ENCODE measurements around the gene NAT16. TPM values are rescaled to one million over a fixed set of nuclear protein-coding genes. Genes with fewer than 3 reads are reported as not detected.

NAT16 gene
- total RNA-seq, 4 donors from 2014 or later: 0.29 to 1.4 TPM; not detected in 2

DNA sequence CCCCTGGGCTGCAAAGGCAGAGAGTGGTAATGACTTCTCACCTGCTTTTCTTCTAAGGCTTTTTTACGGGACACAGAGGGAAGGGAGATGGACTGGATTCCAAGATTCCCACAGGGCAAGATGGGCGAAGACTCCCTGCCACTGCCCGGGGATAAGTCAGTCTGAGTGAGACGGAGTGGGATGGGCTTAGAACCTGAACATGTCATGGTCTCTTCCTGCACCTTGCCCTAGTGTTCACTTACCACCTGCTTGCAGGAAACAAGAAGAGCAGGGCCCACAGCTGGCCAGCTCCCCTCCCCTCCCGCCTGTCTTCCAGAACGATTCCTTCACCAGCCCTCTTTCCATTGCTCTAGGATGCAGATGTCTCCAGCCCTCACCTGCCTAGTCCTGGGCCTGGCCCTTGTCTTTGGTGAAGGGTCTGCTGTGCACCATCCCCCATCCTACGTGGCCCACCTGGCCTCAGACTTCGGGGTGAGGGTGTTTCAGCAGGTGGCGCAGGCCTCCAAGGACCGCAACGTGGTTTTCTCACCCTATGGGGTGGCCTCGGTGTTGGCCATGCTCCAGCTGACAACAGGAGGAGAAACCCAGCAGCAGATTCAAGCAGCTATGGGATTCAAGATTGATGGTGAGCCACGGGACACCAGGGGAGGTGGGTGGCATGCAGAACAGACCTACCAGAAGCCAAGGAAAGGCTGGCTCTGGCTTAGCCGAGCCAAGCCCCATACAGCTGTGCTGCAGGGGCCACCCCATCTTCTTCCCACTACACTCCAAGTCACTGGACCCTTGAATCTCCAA is 51.9 kb downstream of the NAT16 start:
- H3K36me3 ChIP-seq: no peaks in the 10 kb centered on the region
- no peaks in the 10 kb centered on the region for H3K9me3 ChIP-seq
- 81 to 82% methylated on average over 9 to 13 of the region's 14 CpGs for WGBS, 2 donors
- no peak overlapping the region for H3K4me3 ChIP-seq (replicated peaks in 1 of 3)
- no peaks in the 10 kb centered on the region for H3K27me3 ChIP-seq
- peaks cover 21 to 25% of the 10 kb centered on the region in 2 donors for H3K4me1 ChIP-seq
- no peak for TF ChIP-seq POLR2A (IDR thresholded peaks at IDR 0.05)
- TF ChIP-seq, protein P1, sequence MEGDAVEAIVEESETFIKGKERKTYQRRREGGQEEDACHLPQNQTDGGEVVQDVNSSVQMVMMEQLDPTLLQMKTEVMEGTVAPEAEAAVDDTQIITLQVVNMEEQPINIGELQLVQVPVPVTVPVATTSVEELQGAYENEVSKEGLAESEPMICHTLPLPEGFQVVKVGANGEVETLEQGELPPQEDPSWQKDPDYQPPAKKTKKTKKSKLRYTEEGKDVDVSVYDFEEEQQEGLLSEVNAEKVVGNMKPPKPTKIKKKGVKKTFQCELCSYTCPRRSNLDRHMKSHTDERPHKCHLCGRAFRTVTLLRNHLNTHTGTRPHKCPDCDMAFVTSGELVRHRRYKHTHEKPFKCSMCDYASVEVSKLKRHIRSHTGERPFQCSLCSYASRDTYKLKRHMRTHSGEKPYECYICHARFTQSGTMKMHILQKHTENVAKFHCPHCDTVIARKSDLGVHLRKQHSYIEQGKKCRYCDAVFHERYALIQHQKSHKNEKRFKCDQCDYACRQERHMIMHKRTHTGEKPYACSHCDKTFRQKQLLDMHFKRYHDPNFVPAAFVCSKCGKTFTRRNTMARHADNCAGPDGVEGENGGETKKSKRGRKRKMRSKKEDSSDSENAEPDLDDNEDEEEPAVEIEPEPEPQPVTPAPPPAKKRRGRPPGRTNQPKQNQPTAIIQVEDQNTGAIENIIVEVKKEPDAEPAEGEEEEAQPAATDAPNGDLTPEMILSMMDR (IDR thresholded peaks at IDR 0.05): no peak
- no peak for DNase-seq
- intact Hi-C loops (cut with DNase I): no loop called here
- H3K27ac ChIP-seq: no peak overlapping the region

DNA sequence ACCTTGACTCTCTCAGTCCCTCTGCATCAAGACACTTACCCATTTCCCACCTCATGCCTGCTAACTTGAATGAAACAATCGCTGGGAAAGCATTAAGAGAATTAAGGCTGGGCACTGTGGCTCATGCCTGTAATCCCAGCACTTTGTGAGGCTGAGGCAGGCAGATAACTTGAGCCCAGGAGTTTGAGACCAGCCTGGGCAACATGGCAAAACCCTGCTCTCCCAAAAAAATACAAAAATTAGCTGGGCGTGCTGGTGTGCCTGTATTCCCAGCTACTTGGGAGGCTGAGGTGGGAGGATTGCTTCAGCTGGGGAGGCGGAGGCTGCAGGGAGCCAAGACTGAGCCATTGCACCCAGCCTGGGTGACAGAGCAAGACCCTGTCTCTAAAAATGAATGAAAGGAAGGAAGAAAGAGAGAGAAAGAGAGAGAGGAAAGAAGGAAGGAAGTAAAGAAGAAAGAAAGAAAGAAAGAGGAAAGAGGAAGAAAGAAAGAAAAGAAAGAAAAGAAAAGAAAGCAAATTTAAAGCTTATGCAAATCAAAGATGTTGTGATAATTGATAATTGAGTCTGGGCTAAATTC is 52.5 kb downstream of the NAT16 start:
- H3K4me1 ChIP-seq: peaks cover 21 to 31% of the 10 kb centered on the region in 2 donors
- H3K27me3 ChIP-seq: no peaks in the 10 kb centered on the region
- intact Hi-C loops (cut with DNase I): no loop called here
- 71 to 73% methylated on average over 3 of the region's 3 CpGs for WGBS, 2 donors
- no peaks in the 10 kb centered on the region for H3K9me3 ChIP-seq
- DNase-seq: no peak
- TF ChIP-seq, protein P1 (IDR thresholded peaks at IDR 0.05): no peak
- no peak for TF ChIP-seq POLR2A (IDR thresholded peaks at IDR 0.05)
- H3K27ac ChIP-seq: peak overlapping the region in 2 of 3 donors; percentile 50 to 75
- H3K4me3 ChIP-seq (replicated peaks in 1 of 3): no peak overlapping the region
- no peaks in the 10 kb centered on the region for H3K36me3 ChIP-seq

DNA sequence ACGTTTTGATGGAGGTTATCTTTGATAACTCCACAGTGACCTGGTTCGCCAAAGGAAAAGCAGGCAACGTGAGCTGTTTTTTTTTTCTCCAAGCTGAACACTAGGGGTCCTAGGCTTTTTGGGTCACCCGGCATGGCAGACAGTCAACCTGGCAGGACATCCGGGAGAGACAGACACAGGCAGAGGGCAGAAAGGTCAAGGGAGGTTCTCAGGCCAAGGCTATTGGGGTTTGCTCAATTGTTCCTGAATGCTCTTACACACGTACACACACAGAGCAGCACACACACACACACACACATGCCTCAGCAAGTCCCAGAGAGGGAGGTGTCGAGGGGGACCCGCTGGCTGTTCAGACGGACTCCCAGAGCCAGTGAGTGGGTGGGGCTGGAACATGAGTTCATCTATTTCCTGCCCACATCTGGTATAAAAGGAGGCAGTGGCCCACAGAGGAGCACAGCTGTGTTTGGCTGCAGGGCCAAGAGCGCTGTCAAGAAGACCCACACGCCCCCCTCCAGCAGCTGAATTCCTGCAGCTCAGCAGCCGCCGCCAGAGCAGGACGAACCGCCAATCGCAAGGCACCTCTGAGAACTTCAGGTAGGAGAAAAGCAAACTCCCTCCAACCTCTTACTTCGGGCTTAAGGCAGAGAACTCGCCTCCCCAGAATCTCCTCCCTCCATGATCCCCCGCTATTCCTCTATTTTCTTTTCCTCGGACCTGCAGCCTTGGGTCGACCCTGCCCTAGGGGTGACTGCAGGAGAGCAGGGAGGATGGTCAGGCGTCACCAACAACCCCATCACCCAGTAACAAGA is 53.2 kb downstream of the NAT16 start, which contains the start of gene SERPINE1:
Gene SERPINE1, plus strand, starts transcription at position 454 of the 809 bp plus-strand sequence. CDS start 1,290 bp downstream, outside the sequence.
- no peaks in the 10 kb centered on the region for H3K27me3 ChIP-seq
- peaks cover 21 to 38% of the 10 kb centered on the region in 2 donors for H3K4me1 ChIP-seq
- peak; percentile 84 to 85 for DNase-seq
- no peak within 1 kb of the TSS for H3K4me3 ChIP-seq (replicated peaks in 1 of 3)
- H3K36me3 ChIP-seq: no peaks in the 10 kb centered on the region
- TF ChIP-seq POLR2A (IDR thresholded peaks at IDR 0.05): peak in 1 of 2 donors; percentile 66
- TF ChIP-seq, protein P1 (IDR thresholded peaks at IDR 0.05): peak in 1 of 6 experiments; percentile 11
- intact Hi-C loops (cut with DNase I): no loop called here
- peak within 1 kb of the TSS; percentile 29 to 83 (median 75) for H3K27ac ChIP-seq
- no peaks in the 10 kb centered on the region for H3K9me3 ChIP-seq
- 1 to 5% methylated on average over 7 to 22 of the region's 22 CpGs for WGBS, 2 donors

DNA sequence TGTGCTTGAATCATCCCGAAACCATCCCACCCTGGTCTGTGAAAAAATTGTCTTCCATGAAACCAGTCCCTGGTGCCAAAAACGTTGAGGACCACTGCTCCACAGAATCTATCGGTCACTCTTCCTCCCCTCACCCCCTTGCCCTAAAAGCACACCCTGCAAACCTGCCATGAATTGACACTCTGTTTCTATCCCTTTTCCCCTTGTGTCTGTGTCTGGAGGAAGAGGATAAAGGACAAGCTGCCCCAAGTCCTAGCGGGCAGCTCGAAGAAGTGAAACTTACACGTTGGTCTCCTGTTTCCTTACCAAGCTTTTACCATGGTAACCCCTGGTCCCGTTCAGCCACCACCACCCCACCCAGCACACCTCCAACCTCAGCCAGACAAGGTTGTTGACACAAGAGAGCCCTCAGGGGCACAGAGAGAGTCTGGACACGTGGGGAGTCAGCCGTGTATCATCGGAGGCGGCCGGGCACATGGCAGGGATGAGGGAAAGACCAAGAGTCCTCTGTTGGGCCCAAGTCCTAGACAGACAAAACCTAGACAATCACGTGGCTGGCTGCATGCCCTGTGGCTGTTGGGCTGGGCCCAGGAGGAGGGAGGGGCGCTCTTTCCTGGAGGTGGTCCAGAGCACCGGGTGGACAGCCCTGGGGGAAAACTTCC is 54.0 kb downstream of the NAT16 start:
- Histone ChIP-seq H3K36me3 (no peaks in the 10 kb centered on the region), H3K4me1 (peaks cover 21 to 39% of the 10 kb centered on the region in 2 donors), H3K4me3 (replicated peaks in 1 of 3) (no peak overlapping the region), H3K27me3 (no peaks in the 10 kb centered on the region), H3K9me3 (no peaks in the 10 kb centered on the region), H3K27ac (peak overlapping the region; percentile 29 to 83 (median 75))
- WGBS, 2 donors: 17 to 41% methylated on average over 7 to 15 of the region's 15 CpGs
- intact Hi-C loops (cut with DNase I): no loop called here
- TF ChIP-seq, protein P1 (IDR thresholded peaks at IDR 0.05): no peak
- no peak for TF ChIP-seq POLR2A (IDR thresholded peaks at IDR 0.05)
- DNase-seq: peak; percentile 63 to 64
